WTC11 (cell line): ENCODE measurements around the gene GALNT9. TPM values are rescaled to one million over a fixed set of nuclear protein-coding genes. Genes with fewer than 3 reads are reported as not detected.

Experiments used
- ATAC-seq: fragments of 200-7000 bp; cut with Tn5 transposase; 2 replicates; pipeline ENCODE4 v1.10.0; 2021; ENCODE audit warnings: mild to moderate bottlenecking, moderate library complexity
- CTCF ChIA-PET: fragments of 300-600 bp; sonication (Branson Sonifier 250); formaldehyde crosslinking; loops from one replicate; lab custom pipeline; 2021; ENCODE audit warnings: antibody characterized with exemption; lab: Charles Lee
- POLR2A ChIA-PET: fragments of 350-600 bp; sonication (Branson Sonifier 250); formaldehyde crosslinking; loops from one replicate; lab custom pipeline; 2021; ENCODE audit warnings: antibody characterized with exemption; lab: Charles Lee
- DNase-seq: peaks from one replicate; pipeline ENCODE4 v3.0.0; 2021; ENCODE audit warnings: low spot score
- H3K27ac Mint-ChIP-seq: 2 replicates; pipeline ENCODE4 v1.8.0; 2021; ENCODE audit warnings: mixed read lengths
- H3K27me3 Mint-ChIP-seq: 2 replicates; pipeline ENCODE4 v1.8.0; 2021; ENCODE audit warnings: low read depth, mild to moderate bottlenecking, moderate library complexity, mixed read lengths
- H3K36me3 Mint-ChIP-seq: 2 replicates; pipeline ENCODE4 v1.8.0; 2021; ENCODE audit warnings: mixed read lengths
- H3K4me1 Mint-ChIP-seq: 2 replicates; pipeline ENCODE4 v1.8.0; 2022; ENCODE audit warnings: mixed read lengths
- H3K4me3 Mint-ChIP-seq: 2 replicates; pipeline ENCODE4 v1.8.0; 2021; ENCODE audit warnings: mild to moderate bottlenecking, moderate library complexity, mixed read lengths
- H3K9me3 Mint-ChIP-seq: 2 replicates; pipeline ENCODE4 v1.8.0; 2021; ENCODE audit warnings: mixed read lengths
- ATF6 ChIP-seq: sonication (generic); formaldehyde crosslinking; IDR thresholded peaks from 2 replicates; pipeline ENCODE4 v1.8.1; 2023; ENCODE audit warnings: mild to moderate bottlenecking, missing genetic modification reagents
- CBFB ChIP-seq: sonication (generic); formaldehyde crosslinking; IDR thresholded peaks from 2 replicates; pipeline ENCODE4 v1.8.1; 2022; ENCODE audit warnings: mild to moderate bottlenecking, low read depth, missing genetic modification reagents
- GTF2I ChIP-seq: fragments of 250-450 bp; sonication (Bioruptor Pico); conservative IDR thresholded peaks from 2 replicates; pipeline ENCODE4 v1.4.0; 2021; ENCODE audit warnings: mild to moderate bottlenecking
- HMGA2 ChIP-seq: fragments of 250-450 bp; sonication (Bioruptor Pico); IDR thresholded peaks from 2 replicates; pipeline ENCODE4 v1.4.0; 2021; ENCODE audit warnings: mild to moderate bottlenecking, moderate library complexity
- JUN ChIP-seq: sonication (generic); formaldehyde crosslinking; IDR thresholded peaks from 2 replicates; pipeline ENCODE4 v1.8.0; 2023; ENCODE audit warnings: mild to moderate bottlenecking, missing genetic modification reagents
- MAX ChIP-seq: sonication (generic); formaldehyde crosslinking; IDR thresholded peaks from 2 replicates; pipeline ENCODE4 v1.8.0; 2022; ENCODE audit warnings: mild to moderate bottlenecking, missing genetic modification reagents
- MXD4 ChIP-seq: fragments of 250-450 bp; sonication (Bioruptor Pico); IDR thresholded peaks from 2 replicates; pipeline ENCODE4 v1.8.0; 2021; ENCODE audit warnings: mild to moderate bottlenecking, moderate library complexity, borderline replicate concordance
- NFATC4 ChIP-seq: fragments of 250-450 bp; sonication (Bioruptor Pico); IDR thresholded peaks from 2 replicates; pipeline ENCODE4 v1.9.0; 2021; ENCODE audit warnings: mild to moderate bottlenecking
- NFYB ChIP-seq: sonication (generic); formaldehyde crosslinking; conservative IDR thresholded peaks from 2 replicates; pipeline ENCODE4 v1.8.0; 2022; ENCODE audit warnings: low read depth, missing genetic modification reagents
- NR2C2 ChIP-seq: sonication (generic); formaldehyde crosslinking; IDR thresholded peaks from 2 replicates; pipeline ENCODE4 v1.8.0; 2022; ENCODE audit warnings: mild to moderate bottlenecking, missing genetic modification reagents
- PREB ChIP-seq: sonication (generic); formaldehyde crosslinking; IDR thresholded peaks from 2 replicates; pipeline ENCODE4 v1.8.1; 2022; ENCODE audit warnings: mild to moderate bottlenecking, missing genetic modification reagents, moderate library complexity, borderline replicate concordance
- SOX15 ChIP-seq: fragments of 250-450 bp; sonication (Bioruptor Pico); IDR thresholded peaks from 2 replicates; pipeline ENCODE4 v1.9.0; 2021; ENCODE audit warnings: mild to moderate bottlenecking
- SP1 ChIP-seq: sonication (generic); formaldehyde crosslinking; conservative IDR thresholded peaks from 2 replicates; pipeline ENCODE4 v1.8.1; 2022; ENCODE audit warnings: missing genetic modification reagents
- ZNF121 ChIP-seq: sonication (generic); formaldehyde crosslinking; IDR thresholded peaks from 2 replicates; pipeline ENCODE4 v1.8.0; 2023; ENCODE audit warnings: missing genetic modification reagents
- ZNF138 ChIP-seq: sonication (generic); formaldehyde crosslinking; conservative IDR thresholded peaks from 2 replicates; pipeline ENCODE4 v1.8.1; 2022; ENCODE audit warnings: mild to moderate bottlenecking, moderate library complexity, missing genetic modification reagents
- ZNF281 ChIP-seq: sonication (generic); formaldehyde crosslinking; IDR thresholded peaks from 2 replicates; pipeline ENCODE4 v1.8.0; 2023; ENCODE audit warnings: mild to moderate bottlenecking, missing genetic modification reagents
- ZNF416 ChIP-seq: fragments of 250-450 bp; sonication (Bioruptor Pico); IDR thresholded peaks from 2 replicates; pipeline ENCODE4 v1.9.0; 2021; ENCODE audit warnings: mild to moderate bottlenecking, inconsistent platforms
- ZSCAN18 ChIP-seq: fragments of 250-450 bp; sonication (Bioruptor Pico); IDR thresholded peaks from 2 replicates; pipeline ENCODE4 v2.1.2; 2022; ENCODE audit warnings: mild to moderate bottlenecking, moderate library complexity
- total RNA-seq: library from RNA; stranded (reverse); gene quantifications from 3 replicates; pipeline ENCODE4 v1.2.3, GENCODE V29; 2021
- TF ChIP-seq, protein P1 (sequence below): fragments of 250-450 bp; sonication (Bioruptor Pico); conservative IDR thresholded peaks from 2 replicates; pipeline ENCODE4 v1.9.0; 2021; ENCODE audit warnings: mild to moderate bottlenecking

The GALNT9 gene
- total RNA-seq, 1 experiment from 2014 or later = 0.90 TPM

DNA sequence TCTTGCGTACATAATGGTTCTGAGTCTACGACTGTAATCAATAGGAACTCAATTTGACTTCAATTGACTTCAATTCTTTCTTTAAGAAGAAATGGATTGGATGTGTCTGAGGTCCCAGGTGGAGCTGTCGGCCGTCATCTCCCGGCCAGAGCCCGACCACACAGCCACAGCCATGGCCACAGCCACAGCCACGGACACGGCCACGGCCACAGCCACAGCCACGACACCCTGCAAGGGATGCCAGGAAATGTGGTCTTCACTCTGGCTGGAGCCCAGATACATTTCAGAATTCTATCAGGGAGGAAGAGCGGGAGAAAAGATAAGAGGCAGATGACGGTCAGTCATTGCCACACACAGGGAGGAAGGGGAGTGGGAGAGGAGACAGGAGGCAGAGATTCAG is 58.9 kb downstream of the GALNT9 start:
- Mint-ChIP-seq H3K27me3 (peaks cover 30% of the 10 kb centered on the region), H3K9me3 (no peaks in the 10 kb centered on the region), H3K4me3 (no peak overlapping the region), H3K27ac (no peak overlapping the region), H3K36me3 (no peaks in the 10 kb centered on the region), H3K4me1 (peaks cover 17% of the 10 kb centered on the region)
- POLR2A ChIA-PET = no interaction called here
- CTCF ChIA-PET = no interaction called here
- ATAC-seq (no peak), DNase-seq (no peak)
- TF ChIP-seq MAX (CRISPR knock-in tag) (no peak), CBFB (no peak), SOX15 (CRISPR knock-in tag) (no peak), MXD4 (CRISPR knock-in tag) (no peak), NR2C2 (CRISPR knock-in tag) (no peak), JUN (CRISPR knock-in tag) (no peak), ZSCAN18 (CRISPR knock-in tag) (no peak), HMGA2 (CRISPR knock-in tag) (no peak), NFYB (CRISPR knock-in tag) (no peak), ZNF121 (CRISPR knock-in tag) (no peak), NFATC4 (CRISPR knock-in tag) (no peak), ZNF416 (CRISPR knock-in tag) (no peak), GTF2I (CRISPR knock-in tag) (no peak), SP1 (no peak), PREB (CRISPR knock-in tag) (no peak), ATF6 (CRISPR knock-in tag) (no peak), ZNF138 (CRISPR knock-in tag) (no peak), ZNF281 (no peak)
- TF ChIP-seq, protein P1, sequence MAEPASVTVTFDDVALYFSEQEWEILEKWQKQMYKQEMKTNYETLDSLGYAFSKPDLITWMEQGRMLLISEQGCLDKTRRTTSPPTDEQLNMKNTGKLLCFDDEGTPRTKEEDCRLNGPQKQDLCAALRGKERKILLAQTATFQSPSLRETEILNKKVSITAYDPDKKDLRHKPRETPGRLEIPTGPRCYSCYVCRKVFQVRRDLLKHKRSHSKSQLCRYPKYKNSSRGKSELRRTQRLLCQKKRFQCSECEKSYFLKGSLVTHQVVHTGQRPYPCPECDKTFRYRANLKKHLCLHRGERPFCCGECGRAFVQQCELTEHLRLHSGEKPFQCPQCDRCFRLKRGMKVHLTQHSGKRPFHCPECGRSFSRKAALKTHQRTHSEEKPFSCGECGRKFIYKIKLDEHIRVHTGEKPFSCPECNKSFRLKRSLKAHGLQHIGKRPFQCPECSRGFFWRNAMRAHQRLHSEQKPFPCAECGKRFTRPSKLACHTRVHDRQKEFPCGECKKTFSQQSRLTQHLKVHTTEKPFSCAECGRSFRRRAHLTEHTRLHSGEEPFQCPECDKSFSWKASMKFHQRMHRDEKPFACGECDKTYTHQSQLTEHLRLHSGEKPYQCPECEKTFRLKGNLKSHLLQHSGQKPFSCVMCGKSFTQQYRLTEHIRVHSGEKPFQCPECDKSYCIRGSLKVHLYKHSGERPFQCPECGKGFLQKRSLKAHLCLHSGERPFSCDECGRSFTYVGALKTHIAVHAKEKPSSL (CRISPR knock-in tag) = no peak
